ENCODE data around the gene DNAJB6. TPM values are rescaled to one million over a fixed set of nuclear protein-coding genes. Genes with fewer than 3 reads are reported as not detected.
A peak's percentile ranks its signal among the peaks of the same experiment; 100 is the strongest.

The DNAJB6 gene
- total and polyA plus RNA-seq, 4 donors: 118 to 143 (median 128) TPM

- Histone ChIP-seq H3K27me3 (ENCODE audit: control insufficient read depth in 1 of 2, insufficient read depth in 2 of 2, low read length in 1 of 2) (no peaks in the 10 kb centered on the region), H3K4me3 (ENCODE audit: low read length in 2 of 2) (no peak overlapping the region), H3K27ac (ENCODE audit: low read depth in 1 of 2, low read length in 2 of 2) (no peak overlapping the region), H3K36me3 (ENCODE audit: control insufficient read depth in 1 of 2, insufficient read depth in 2 of 2, low read length in 1 of 2) (no peaks in the 10 kb centered on the region), H3K9me3 (ENCODE audit: control insufficient read depth, low read length) (no peaks in the 10 kb centered on the region), H3K4me1 (ENCODE audit: control insufficient read depth in 1 of 2, insufficient read depth in 2 of 2, low read length in 2 of 2) (no peaks in the 10 kb centered on the region)
- DNase-seq (no peak), ATAC-seq (ENCODE audit: low FRiP score) (no peak)
- WGBS, 2 donors: 70 to 79% methylated on average over 12 of the region's 12 CpGs
- intact Hi-C loops (cut with DNase I): no loop called here
Observed at GRCh38 chr7:157463245-157463644, 126.4 kb downstream of the DNAJB6 start.

- Histone ChIP-seq H3K27me3 (ENCODE audit: control insufficient read depth in 1 of 2, insufficient read depth in 2 of 2, low read length in 1 of 2) (no peaks in the 10 kb centered on the region), H3K4me3 (ENCODE audit: low read length in 2 of 2) (no peak overlapping the region), H3K36me3 (ENCODE audit: control insufficient read depth in 1 of 2, insufficient read depth in 2 of 2, low read length in 1 of 2) (no peaks in the 10 kb centered on the region), H3K4me1 (ENCODE audit: control insufficient read depth in 1 of 2, insufficient read depth in 2 of 2, low read length in 2 of 2) (no peaks in the 10 kb centered on the region), H3K27ac (ENCODE audit: low read depth in 1 of 2, low read length in 2 of 2) (no peak overlapping the region), H3K9me3 (ENCODE audit: control insufficient read depth, low read length) (no peaks in the 10 kb centered on the region)
- ATAC-seq (ENCODE audit: low FRiP score) (no peak), DNase-seq (peak in 1 of 2 donors; percentile 16)
- 24 to 25% methylated on average over 15 of the region's 15 CpGs for WGBS, 2 donors
- intact Hi-C loops (cut with DNase I): no loop called here
Observed at GRCh38 chr7:157464111-157464970, 127.5 kb downstream of the DNAJB6 start.

GRCh38 chr7:157464971-157465886, 128.4 kb downstream of the DNAJB6 start:
- intact Hi-C loops (cut with DNase I): no loop called here
- no peak overlapping the region for H3K4me3 ChIP-seq (ENCODE audit: low read length in 2 of 2)
- no peaks in the 10 kb centered on the region for H3K27me3 ChIP-seq (ENCODE audit: control insufficient read depth in 1 of 2, insufficient read depth in 2 of 2, low read length in 1 of 2)
- H3K36me3 ChIP-seq (ENCODE audit: control insufficient read depth in 1 of 2, insufficient read depth in 2 of 2, low read length in 1 of 2): no peaks in the 10 kb centered on the region
- no peak overlapping the region for H3K27ac ChIP-seq (ENCODE audit: low read depth in 1 of 2, low read length in 2 of 2)
- H3K9me3 ChIP-seq (ENCODE audit: control insufficient read depth, low read length): no peaks in the 10 kb centered on the region
- DNase-seq (peak in 1 of 2 donors; percentile 52), ATAC-seq (ENCODE audit: low FRiP score) (no peak)
- no peaks in the 10 kb centered on the region for H3K4me1 ChIP-seq (ENCODE audit: control insufficient read depth in 1 of 2, insufficient read depth in 2 of 2, low read length in 2 of 2)
- 13 to 22% methylated on average over 30 of the region's 30 CpGs for WGBS, 2 donors

- no peak for ATAC-seq (ENCODE audit: low FRiP score)
Observed at GRCh38 chr7:157465891-157466866, 129.4 kb downstream of the DNAJB6 start.

GRCh38 chr7:157466867-157467261, 130.1 kb downstream of the DNAJB6 start:
- no peak for ATAC-seq (ENCODE audit: low FRiP score)
- Histone ChIP-seq H3K27me3 (ENCODE audit: control insufficient read depth in 1 of 2, insufficient read depth in 2 of 2, low read length in 1 of 2) (no peaks in the 10 kb centered on the region), H3K9me3 (ENCODE audit: control insufficient read depth, low read length) (no peaks in the 10 kb centered on the region), H3K4me1 (ENCODE audit: control insufficient read depth in 1 of 2, insufficient read depth in 2 of 2, low read length in 2 of 2) (no peaks in the 10 kb centered on the region), H3K36me3 (ENCODE audit: control insufficient read depth in 1 of 2, insufficient read depth in 2 of 2, low read length in 1 of 2) (no peaks in the 10 kb centered on the region), H3K27ac (ENCODE audit: low read depth in 1 of 2, low read length in 2 of 2) (no peak overlapping the region), H3K4me3 (ENCODE audit: low read length in 2 of 2) (no peak overlapping the region)
- intact Hi-C loops (cut with DNase I): no loop called here
- DNase-seq: peak in 1 of 2 donors; percentile 31
- 67 to 70% methylated on average over 12 of the region's 12 CpGs for WGBS, 2 donors

More at GRCh38 chr7:157465891-157466866, 129.4 kb downstream of the DNAJB6 start:
- no peak overlapping the region for H3K27ac ChIP-seq (ENCODE audit: low read depth in 1 of 2, low read length in 2 of 2)
- DNase-seq: peak in 1 of 2 donors; percentile 59
- H3K4me1 ChIP-seq (ENCODE audit: control insufficient read depth in 1 of 2, insufficient read depth in 2 of 2, low read length in 2 of 2): no peaks in the 10 kb centered on the region
- WGBS, 2 donors: 41 to 54% methylated on average over 41 of the region's 41 CpGs
- no peaks in the 10 kb centered on the region for H3K36me3 ChIP-seq (ENCODE audit: control insufficient read depth in 1 of 2, insufficient read depth in 2 of 2, low read length in 1 of 2)
- intact Hi-C loops (cut with DNase I): no loop called here
- H3K27me3 ChIP-seq (ENCODE audit: control insufficient read depth in 1 of 2, insufficient read depth in 2 of 2, low read length in 1 of 2): no peaks in the 10 kb centered on the region
- H3K9me3 ChIP-seq (ENCODE audit: control insufficient read depth, low read length): no peaks in the 10 kb centered on the region
- no peak overlapping the region for H3K4me3 ChIP-seq (ENCODE audit: low read length in 2 of 2)

Other genes with a start within 250 kb of the DNAJB6 start
- gene UBE3C, start 198.1 kb upstream of the DNAJB6 start, total RNA-seq: 10 to 100 TPM; 61.0 to 73.0 TPM
- 10 to 100 TPM; 15.8 to 19.4 TPM for gene UBE3C, start 198.1 kb upstream of the DNAJB6 start, polyA plus RNA-seq